Measurements from ENCODE around the gene HSD3B1.
"Not testable (repeated sequence)": the region's sequence is repeated elsewhere in the genome, so short reads cannot be mapped to it uniquely, and the experiment has no call there.

HSD3B1 gene

GRCh38 chr1:119492763-119493162 is 14.2 kb upstream of the HSD3B1 start:
- peak; percentile 4 for DNase-seq (ENCODE audit: low read depth)

- no peak for DNase-seq (ENCODE audit: low read depth)
Measured at GRCh38 chr1:119504831-119505230, 2.2 kb upstream of the HSD3B1 start.

GRCh38 chr1:119510046-119510445 is 3.0 kb downstream of the HSD3B1 start:
- DNase-seq (ENCODE audit: low read depth): no peak

GRCh38 chr1:119515221-119515620 is 8.2 kb downstream of the HSD3B1 start:
- no peak for DNase-seq (ENCODE audit: low read depth)

- DNase-seq (ENCODE audit: low read depth): no peak
Measured at GRCh38 chr1:119516247-119516646, 9.2 kb downstream of the HSD3B1 start.

GRCh38 chr1:119516680-119517079 is 9.7 kb downstream of the HSD3B1 start:
- no peak for DNase-seq (ENCODE audit: low read depth)

- DNase-seq (ENCODE audit: low read depth): not testable (repeated sequence)
Measured at GRCh38 chr1:119517667-119518066, 10.7 kb downstream of the HSD3B1 start.

GRCh38 chr1:119531606-119532323 is 24.8 kb downstream of the HSD3B1 start:
- DNase-seq (ENCODE audit: low read depth): no peak

GRCh38 chr1:119532324-119532910 is 25.4 kb downstream of the HSD3B1 start:
- DNase-seq (ENCODE audit: low read depth): no peak

GRCh38 chr1:119535381-119535780 is 28.4 kb downstream of the HSD3B1 start:
- no peak for DNase-seq (ENCODE audit: low read depth)

- no peak for DNase-seq (ENCODE audit: low read depth)
Measured at GRCh38 chr1:119537966-119538365, 31.0 kb downstream of the HSD3B1 start.

GRCh38 chr1:119539636-119540035 is 32.6 kb downstream of the HSD3B1 start:
- DNase-seq (ENCODE audit: low read depth): no peak

- no peak for DNase-seq (ENCODE audit: low read depth)
Measured at GRCh38 chr1:119541389-119541788, 34.4 kb downstream of the HSD3B1 start.

GRCh38 chr1:119542492-119542946 is 35.5 kb downstream of the HSD3B1 start:
- DNase-seq (ENCODE audit: low read depth): peak; percentile 19

GRCh38 chr1:119544165-119544762 is 37.3 kb downstream of the HSD3B1 start:
- peak; percentile 6 for DNase-seq (ENCODE audit: low read depth)

GRCh38 chr1:119546641-119547040 is 39.6 kb downstream of the HSD3B1 start:
- no peak for DNase-seq (ENCODE audit: low read depth)

- no peak for DNase-seq (ENCODE audit: low read depth)
Measured at GRCh38 chr1:119547306-119547705, 40.3 kb downstream of the HSD3B1 start.

GRCh38 chr1:119547805-119548204 is 40.8 kb downstream of the HSD3B1 start:
- no peak for DNase-seq (ENCODE audit: low read depth)

- DNase-seq (ENCODE audit: low read depth): peak; percentile 64
Measured at GRCh38 chr1:119549719-119550132, 42.7 kb downstream of the HSD3B1 start.

GRCh38 chr1:119550381-119550780 is 43.4 kb downstream of the HSD3B1 start:
- no peak for DNase-seq (ENCODE audit: low read depth)

GRCh38 chr1:119551218-119551617 is 44.2 kb downstream of the HSD3B1 start:
- no peak for DNase-seq (ENCODE audit: low read depth)

GRCh38 chr1:119552656-119553055 is 45.6 kb downstream of the HSD3B1 start:
- not testable (repeated sequence) for DNase-seq (ENCODE audit: low read depth)

All from amniotic epithelial cell (primary cell).